HTERT RPE-1 (cell line): ENCODE results near the gene CPED1.

ENCODE experiments used
- in situ Hi-C: fragments of 300-500 bp; cut with MboI; formaldehyde crosslinking; loops from 4 replicates; pipeline ENCODE4 v1.14.3; 2020; ENCODE audit warnings: low sequenced_read_pairs

The CPED1 gene

GRCh38 chr7:120988591-120989256 lies at the start of gene CPED1:
Gene CPED1, plus strand, starts transcription at chr7:120988711. Its CDS starts 911 bp downstream, at chr7:120989622.
- in situ Hi-C loops: no loop called here

- in situ Hi-C loops: no loop called here
Measured at GRCh38 chr7:120939345-120939744, 49.2 kb upstream of the CPED1 start.

DNA sequence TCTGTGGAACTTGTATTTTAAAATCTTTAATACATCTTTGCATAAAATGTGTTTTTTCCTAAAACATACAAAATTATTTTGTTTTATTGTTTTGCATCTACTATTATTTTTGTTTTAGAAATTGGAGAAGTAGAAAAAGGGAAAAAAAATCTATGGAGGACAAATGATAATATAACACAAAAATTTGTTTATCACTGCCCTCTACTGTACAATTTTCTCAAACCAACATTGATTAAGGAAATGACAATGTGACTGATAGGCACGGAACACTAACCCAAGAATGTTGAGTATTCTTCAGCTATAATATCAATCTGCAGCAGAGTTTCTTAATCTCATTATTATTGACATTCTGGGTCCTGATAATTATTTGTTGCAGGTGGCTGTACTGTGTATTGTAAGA lies 47.4 kb upstream of the CPED1 start:
- in situ Hi-C loops: no loop called here

DNA sequence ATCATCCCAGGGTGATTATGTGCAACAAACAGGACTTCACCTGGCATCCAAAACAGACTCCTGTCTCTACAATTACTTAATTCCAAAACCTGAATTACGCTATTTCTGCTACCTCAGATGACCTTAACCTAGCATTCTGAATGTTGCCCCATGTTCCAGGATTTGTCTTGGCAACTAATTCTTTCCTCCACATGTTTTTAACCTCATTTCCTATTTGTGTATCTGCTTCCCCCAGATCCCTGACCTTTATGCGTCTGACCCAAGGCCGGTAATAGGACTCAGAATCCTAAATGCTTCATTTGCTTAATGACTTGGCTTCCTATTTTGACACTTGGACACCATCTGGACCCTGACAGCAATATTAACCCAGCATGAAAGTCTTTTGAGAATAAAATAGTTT lies 46.7 kb upstream of the CPED1 start:
- in situ Hi-C loops: no loop called here

DNA sequence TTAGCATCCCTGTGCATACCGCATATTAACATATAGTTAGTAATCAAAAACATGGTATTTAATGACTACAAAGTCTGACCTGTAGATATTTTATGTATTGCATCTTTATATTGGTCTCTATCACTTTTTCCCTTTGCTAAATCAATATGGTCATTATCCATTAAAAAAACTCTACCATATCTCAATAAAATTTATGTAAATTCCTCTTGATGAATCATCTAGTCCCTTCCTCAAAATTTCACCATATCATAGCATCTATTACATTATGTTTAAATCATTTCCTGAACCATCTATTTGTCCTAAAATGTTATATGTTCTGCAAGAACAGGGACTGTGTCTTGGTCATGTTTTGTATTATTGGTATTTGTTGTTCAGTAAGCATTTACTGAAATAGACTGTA lies 45.6 kb upstream of the CPED1 start:
- in situ Hi-C loops: no loop called here

DNA sequence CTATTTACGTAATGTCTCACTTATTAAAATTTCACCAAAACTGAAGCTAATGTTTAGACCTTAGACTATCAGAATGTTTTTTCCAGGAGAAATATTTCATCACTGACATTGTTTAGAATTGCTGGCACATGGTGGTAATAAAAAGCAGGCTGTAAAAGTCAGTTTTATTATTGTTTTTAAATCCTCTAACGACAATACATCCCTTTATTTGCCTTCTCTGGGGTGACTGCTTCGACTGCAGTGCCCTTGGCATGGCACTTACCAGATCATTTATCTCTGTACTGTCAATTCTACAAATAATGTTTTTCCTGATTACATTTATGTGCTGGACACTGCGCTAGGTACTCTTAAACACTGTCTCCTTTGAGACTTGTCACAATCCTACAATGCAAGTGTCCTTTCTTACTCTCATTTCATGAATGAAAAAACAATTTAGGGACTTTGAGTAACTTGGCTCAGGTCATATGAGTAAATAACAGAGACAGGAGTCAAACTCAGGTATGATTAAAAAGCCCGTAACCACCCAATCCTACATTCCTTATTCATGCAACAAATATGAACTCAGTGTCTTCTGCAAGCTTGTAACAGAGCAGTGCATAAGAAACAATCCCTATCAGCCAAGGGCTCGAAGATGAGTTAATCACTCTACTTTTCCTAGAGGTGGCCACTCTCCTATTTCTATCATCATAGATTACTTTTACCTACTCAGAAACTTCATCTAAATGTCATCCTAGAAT lies 43.5 kb upstream of the CPED1 start:
- in situ Hi-C loops: no loop called here

DNA sequence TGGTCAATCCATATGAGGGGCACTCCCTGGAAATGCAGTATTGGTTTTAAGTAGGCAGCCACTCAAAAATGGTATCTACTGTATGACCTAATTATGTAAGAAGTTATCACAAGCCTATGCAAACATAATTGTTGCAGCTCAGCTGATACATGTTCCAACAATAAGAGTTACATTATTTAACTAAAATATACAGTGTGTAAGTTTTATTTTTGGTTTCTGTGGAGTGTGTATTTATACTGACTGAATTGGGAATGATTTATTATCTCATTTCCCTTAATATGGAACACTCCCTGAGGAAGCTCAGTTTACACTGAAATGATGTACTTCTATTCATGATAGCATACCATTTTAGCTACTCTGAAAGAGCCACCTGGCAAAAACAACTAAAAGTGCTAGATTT lies 40.5 kb upstream of the CPED1 start:
- in situ Hi-C loops: no loop called here

GRCh38 chr7:120949393-120949911 lies 39.1 kb upstream of the CPED1 start:
- in situ Hi-C loops: no loop called here

DNA sequence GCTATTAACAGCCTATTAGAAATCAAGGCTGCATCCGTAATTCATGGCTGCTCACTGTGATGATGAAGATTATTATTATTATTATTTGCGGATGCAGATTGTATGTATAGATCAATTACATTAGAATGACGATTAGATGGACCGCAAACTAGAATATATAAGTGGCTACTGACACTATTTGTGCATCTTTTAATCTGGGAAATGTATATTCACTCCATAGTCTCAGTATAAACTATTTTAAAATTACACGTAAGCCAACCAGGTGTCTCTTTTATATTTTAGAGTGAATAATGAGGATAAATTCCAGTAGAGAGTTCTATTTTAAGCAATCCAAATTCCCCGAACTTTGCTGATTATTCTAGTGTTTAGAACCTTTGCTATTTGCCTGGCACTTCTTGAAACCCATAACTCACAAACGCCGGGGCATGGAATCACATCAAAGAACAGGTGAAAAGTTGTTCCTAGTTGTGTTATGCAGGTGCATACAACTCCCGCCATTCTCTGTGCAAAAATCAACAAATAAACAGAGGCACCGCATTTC lies 38.4 kb upstream of the CPED1 start:
- in situ Hi-C loops: no loop called here

DNA sequence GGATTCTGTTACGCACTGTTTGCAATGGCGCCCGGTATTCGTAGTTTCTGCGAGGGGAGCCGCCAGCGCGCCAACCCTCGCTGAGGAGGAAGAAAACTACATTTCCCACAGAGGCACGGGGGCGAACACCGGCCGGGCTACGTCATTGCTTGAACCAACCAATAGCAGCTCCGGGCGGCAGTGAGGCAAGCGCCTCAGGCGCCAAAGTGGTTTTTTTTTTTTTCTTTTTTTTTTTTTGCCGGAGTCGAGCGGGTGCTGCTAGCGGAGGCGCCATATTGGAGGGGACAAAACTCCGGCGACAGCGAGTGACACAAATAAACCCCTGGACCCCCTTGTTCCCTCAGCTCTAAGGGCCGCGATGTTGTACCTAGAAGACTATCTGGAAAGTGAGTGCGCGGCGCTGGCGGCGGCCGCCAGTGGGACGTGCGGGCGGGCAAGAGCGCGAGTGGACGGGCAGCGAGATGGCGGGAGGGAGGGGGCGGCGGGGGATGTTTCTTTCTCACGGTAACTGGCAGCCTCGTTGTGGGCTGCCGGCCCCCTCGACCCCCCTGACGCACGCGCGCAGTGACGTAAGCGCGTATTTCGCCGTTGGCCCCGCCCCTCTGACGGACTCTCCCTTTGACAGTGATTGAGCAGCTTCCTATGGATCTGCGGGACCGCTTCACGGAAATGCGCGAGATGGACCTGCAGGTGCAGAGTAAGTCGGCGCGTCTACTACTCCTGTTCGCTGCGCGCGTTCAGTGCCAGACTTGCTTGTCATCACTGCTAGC lies 37.8 kb upstream of the CPED1 start, which contains the start of gene ING3:
ING3 (plus strand) TSS at position 239 of the 770 bp plus-strand sequence; CDS start at position 359, 120 bp downstream.
- in situ Hi-C loops: no loop called here

DNA sequence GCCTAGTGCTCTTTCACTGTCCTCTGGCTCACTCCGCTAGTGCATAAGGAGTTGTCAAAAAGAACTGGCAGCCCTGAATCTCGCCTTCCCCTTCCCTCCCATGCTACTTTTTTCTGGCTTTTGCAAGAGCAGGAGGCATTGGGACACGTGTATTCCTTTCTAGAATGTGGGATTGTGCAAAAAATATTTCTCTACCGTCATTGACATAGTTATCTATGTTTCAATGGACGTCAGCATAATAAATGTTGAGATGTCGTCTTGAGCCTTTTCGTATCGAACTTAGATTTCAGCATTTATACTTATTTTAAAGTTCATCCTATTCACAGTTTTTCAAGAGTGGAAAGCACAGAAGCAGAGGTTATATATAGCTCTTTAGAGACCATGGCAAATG lies 37.2 kb upstream of the CPED1 start:
- in situ Hi-C loops: no loop called here

DNA sequence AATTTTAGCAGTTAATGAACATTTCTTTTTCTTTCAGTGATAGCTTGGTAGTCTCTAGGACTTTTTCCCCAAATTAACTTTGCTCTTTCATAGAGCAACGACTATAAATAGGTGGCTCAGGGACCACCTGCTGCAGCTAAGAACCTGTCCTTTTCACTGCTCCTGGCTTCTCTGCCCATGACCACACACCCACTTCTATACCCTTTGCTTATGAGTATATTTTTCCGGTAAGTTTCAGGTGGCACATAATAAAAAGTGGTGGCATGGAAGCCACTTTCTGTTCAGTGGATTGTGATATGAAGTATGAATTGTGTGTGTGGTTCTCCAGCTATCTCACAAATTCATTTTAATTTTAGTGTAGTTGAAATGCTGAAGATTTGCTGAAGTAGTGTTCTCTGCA lies 36.7 kb upstream of the CPED1 start:
- in situ Hi-C loops: no loop called here

DNA sequence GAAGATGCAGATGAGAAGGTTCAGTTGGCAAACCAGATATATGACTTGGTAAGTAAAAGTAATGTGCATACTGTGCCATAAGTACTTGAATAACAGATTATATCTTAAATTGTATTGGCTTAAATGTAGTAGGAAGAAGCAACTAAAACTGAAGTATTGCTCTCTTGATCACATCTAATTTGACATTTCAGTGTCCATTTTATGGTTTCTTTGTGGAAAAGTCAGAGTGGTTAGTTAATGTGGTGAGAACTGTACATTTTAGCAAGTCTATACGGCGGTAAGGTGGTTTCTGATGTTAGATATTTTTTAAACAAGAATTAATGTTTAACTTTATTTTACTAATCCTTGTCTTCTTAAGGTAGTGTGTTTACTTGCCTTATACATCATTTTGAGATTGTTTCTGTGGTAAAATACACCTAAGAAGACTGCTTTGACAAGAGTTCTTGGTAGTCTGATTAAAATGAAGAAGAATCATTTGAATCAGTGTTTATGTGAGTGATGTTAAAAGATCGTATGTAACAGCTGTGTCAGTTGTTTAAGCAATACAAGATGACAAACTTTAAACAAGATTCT lies 32.8 kb upstream of the CPED1 start:
- in situ Hi-C loops: no loop called here

GRCh38 chr7:120959929-120960484 lies 28.5 kb upstream of the CPED1 start:
- in situ Hi-C loops: no loop called here

- in situ Hi-C loops: no loop called here
Measured at GRCh38 chr7:120960714-120961113, 27.8 kb upstream of the CPED1 start.

- in situ Hi-C loops: no loop called here
Measured at GRCh38 chr7:120961638-120962173, 26.8 kb upstream of the CPED1 start.

GRCh38 chr7:120964088-120964487 lies 24.4 kb upstream of the CPED1 start:
- in situ Hi-C loops: no loop called here

DNA sequence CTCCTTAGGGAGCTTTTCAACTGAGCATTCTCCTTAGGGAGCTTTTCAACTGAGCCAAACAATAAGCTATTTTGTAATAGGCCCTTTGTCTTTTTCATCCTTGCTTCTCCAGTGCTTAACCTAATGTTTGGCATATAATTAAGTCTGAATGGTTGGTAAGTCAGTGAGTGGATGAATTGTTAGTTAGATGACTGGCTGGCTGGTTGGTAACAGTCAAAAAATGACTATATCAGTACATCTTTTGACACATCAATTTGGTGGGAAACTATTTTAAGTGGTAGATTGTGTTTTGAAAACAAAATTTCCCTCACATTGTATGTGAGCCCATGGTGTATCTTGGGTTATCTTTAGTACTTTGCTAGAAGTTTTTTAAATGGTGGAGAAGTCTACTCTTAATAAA lies 21.6 kb upstream of the CPED1 start:
- in situ Hi-C loops: no loop called here

- in situ Hi-C loops: no loop called here
Measured at GRCh38 chr7:120973849-120974248, 14.7 kb upstream of the CPED1 start.

DNA sequence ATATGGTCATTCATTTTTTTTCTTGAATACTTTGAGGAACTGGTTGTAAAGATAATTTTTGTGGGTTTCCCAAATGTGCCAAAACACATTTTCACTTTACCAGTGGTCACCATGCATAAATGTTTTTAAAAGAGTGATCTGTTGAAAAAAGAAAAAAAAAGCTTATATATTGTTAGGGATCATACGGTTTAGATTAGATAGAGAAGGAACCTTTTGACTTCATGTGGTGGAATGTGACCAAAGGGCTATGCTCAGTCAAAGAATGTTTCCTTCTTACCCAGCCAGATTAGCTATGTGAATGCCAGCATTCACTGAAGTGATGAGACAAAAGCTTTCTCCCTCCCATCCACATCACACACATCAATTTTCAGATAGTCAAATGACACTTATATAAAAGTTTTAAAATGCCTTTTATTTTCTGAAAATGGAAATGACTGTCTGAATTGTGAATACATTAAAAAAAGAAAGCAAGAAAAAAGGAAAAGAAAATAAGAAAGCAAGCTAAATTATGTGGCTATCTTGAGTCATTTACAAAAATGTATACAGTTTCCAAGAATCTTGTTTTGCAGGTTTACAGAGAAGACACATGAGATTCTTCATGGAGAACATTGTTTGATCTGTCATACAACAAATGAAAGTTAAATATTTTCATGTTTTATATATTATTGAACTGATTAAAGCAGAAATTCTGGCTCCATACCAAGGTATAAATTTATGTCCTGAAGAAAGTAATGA lies 8.6 kb upstream of the CPED1 start:
- in situ Hi-C loops: no loop called here
